ENCODE data around the gene DTX1. TPM values are rescaled to one million over a fixed set of nuclear protein-coding genes. Genes with fewer than 3 reads are reported as not detected.

The DTX1 gene
- total RNA-seq, 1 experiment from 2014 or later, result 0.44 TPM

GRCh38 chr12:113104953-113105510 is 48.5 kb downstream of the DTX1 start:
- no peaks in the 10 kb centered on the region for H3K4me1 ChIP-seq (ENCODE audit: control insufficient read depth, insufficient read depth, low read length)
- in situ Hi-C loops (cut with HindIII; ENCODE audit: low pct_unique_long_range_greater_than_20kb, low sequenced_read_pairs) (no loop called here), intact Hi-C loops (cut with micrococcal nuclease; ENCODE audit: unreplicated experiment) (no loop called here)
- H3K27me3 ChIP-seq (ENCODE audit: control insufficient read depth, insufficient read depth, low read length), result no peaks in the 10 kb centered on the region
- no peaks in the 10 kb centered on the region for H3K36me3 ChIP-seq (ENCODE audit: control insufficient read depth, insufficient read depth, low read length)
- ATAC-seq (no peak), DNase-seq (ENCODE audit: low read depth, low spot score) (no peak)
- no peak overlapping the region for H3K27ac ChIP-seq (ENCODE audit: low read length)
- ChIA-PET CTCF (interaction anchor here (0.8 kb wide), 1 partner anchor 112 kb away, joined by 3 read pairs; no protein-coding TSS in a partner anchor), POLR2A (no interaction called here)
- no peak for TF ChIP-seq TCF7L2 (IDR thresholded peaks at IDR 0.05; ENCODE audit: low read depth, low read length)
- TF ChIP-seq POLR2AphosphoS5 (IDR thresholded peaks at IDR 0.05; ENCODE audit: low read depth, low read length), result no peak
- no peak overlapping the region for H3K4me3 ChIP-seq (ENCODE audit: low read depth in 2 of 2, low read length in 2 of 2)
- no TSS peak for BruUV-seq (replicated peaks)
- no peaks in the 10 kb centered on the region for H3K9me3 ChIP-seq (ENCODE audit: control insufficient read depth, insufficient read depth, low read depth, low read length)

DNA sequence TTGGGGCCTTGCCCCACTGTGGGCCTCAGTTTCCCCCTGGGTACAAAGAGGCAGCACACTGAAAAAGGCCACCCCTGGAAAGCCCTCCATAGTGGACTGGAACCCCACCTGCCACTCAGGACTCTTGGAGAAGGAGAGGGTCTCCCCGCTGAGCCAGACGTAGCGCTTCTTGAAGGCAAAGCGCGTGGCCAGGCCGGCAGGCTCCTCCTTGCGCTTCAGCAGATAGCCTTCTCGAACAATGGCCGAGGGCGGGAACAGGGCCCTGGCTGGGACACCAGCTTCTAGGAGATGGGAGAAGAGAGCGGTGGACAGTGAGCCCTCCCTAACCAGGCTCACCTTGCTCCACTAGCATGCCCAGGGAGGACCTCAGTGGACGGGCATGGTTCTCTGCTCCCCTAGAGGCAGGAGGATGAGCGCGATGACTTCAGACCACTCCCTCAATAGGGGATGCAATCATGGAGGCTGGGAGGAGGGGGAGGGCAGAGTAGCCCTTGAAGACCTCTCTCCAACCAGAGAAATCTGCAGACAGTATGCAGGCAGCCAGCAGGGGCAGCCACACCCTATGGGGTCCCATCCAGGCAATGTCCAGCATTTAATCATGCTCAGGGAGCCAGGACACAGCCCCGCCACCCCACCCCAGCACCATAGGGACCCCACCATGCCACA is 49.2 kb downstream of the DTX1 start:
- H3K36me3 ChIP-seq (ENCODE audit: control insufficient read depth, insufficient read depth, low read length), result no peaks in the 10 kb centered on the region
- TF ChIP-seq REST (IDR thresholded peaks at IDR 0.05; ENCODE audit: insufficient read depth in 1 of 2, low read depth in 2 of 2, low read length in 1 of 2) (no peak), SIN3A (IDR thresholded peaks at IDR 0.05; ENCODE audit: borderline replicate concordance, insufficient read depth, low read depth, low read length) (no peak), TCF7L2 (IDR thresholded peaks at IDR 0.05; ENCODE audit: low read depth, low read length) (no peak), POLR2AphosphoS5 (IDR thresholded peaks at IDR 0.05; ENCODE audit: low read depth, low read length) (no peak)
- TF ChIP-seq, protein P1, sequence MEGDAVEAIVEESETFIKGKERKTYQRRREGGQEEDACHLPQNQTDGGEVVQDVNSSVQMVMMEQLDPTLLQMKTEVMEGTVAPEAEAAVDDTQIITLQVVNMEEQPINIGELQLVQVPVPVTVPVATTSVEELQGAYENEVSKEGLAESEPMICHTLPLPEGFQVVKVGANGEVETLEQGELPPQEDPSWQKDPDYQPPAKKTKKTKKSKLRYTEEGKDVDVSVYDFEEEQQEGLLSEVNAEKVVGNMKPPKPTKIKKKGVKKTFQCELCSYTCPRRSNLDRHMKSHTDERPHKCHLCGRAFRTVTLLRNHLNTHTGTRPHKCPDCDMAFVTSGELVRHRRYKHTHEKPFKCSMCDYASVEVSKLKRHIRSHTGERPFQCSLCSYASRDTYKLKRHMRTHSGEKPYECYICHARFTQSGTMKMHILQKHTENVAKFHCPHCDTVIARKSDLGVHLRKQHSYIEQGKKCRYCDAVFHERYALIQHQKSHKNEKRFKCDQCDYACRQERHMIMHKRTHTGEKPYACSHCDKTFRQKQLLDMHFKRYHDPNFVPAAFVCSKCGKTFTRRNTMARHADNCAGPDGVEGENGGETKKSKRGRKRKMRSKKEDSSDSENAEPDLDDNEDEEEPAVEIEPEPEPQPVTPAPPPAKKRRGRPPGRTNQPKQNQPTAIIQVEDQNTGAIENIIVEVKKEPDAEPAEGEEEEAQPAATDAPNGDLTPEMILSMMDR (IDR thresholded peaks at IDR 0.05), result no peak
- H3K4me1 ChIP-seq (ENCODE audit: control insufficient read depth, insufficient read depth, low read length), result no peaks in the 10 kb centered on the region
- H3K9me3 ChIP-seq (ENCODE audit: control insufficient read depth, insufficient read depth, low read depth, low read length), result no peaks in the 10 kb centered on the region
- ChIA-PET POLR2A (no interaction called here), CTCF (no interaction called here)
- DNase-seq (ENCODE audit: low read depth, low spot score) (no peak), ATAC-seq (no peak)
- no peak overlapping the region for H3K27ac ChIP-seq (ENCODE audit: low read length)
- no TSS peak for BruUV-seq (replicated peaks)
- intact Hi-C loops (cut with micrococcal nuclease; ENCODE audit: unreplicated experiment), result no loop called here
- no peaks in the 10 kb centered on the region for H3K27me3 ChIP-seq (ENCODE audit: control insufficient read depth, insufficient read depth, low read length)
- in situ Hi-C loops (cut with HindIII; ENCODE audit: low pct_unique_long_range_greater_than_20kb, low sequenced_read_pairs), result no loop called here
- H3K4me3 ChIP-seq (ENCODE audit: low read depth in 2 of 2, low read length in 2 of 2), result no peak overlapping the region

GRCh38 chr12:113106361-113106760 is 49.8 kb downstream of the DTX1 start:
- H3K36me3 ChIP-seq (ENCODE audit: control insufficient read depth, insufficient read depth, low read length), result no peaks in the 10 kb centered on the region
- TF ChIP-seq REST (IDR thresholded peaks at IDR 0.05; ENCODE audit: insufficient read depth in 1 of 2, low read depth in 2 of 2, low read length in 1 of 2), result no peak
- DNase-seq (ENCODE audit: low read depth, low spot score), result no peak
- H3K27ac ChIP-seq (ENCODE audit: low read length), result no peak overlapping the region
- no peaks in the 10 kb centered on the region for H3K9me3 ChIP-seq (ENCODE audit: control insufficient read depth, insufficient read depth, low read depth, low read length)
- in situ Hi-C loops (cut with HindIII; ENCODE audit: low pct_unique_long_range_greater_than_20kb, low sequenced_read_pairs), result no loop called here
- no peak overlapping the region for H3K4me3 ChIP-seq (ENCODE audit: low read depth in 2 of 2, low read length in 2 of 2)
- no peaks in the 10 kb centered on the region for H3K4me1 ChIP-seq (ENCODE audit: control insufficient read depth, insufficient read depth, low read length)
- ChIA-PET POLR2A (no interaction called here), CTCF (no interaction called here)
- ATAC-seq, result no peak
- intact Hi-C loops (cut with micrococcal nuclease; ENCODE audit: unreplicated experiment), result no loop called here
- H3K27me3 ChIP-seq (ENCODE audit: control insufficient read depth, insufficient read depth, low read length), result no peaks in the 10 kb centered on the region
- BruUV-seq (replicated peaks), result no TSS peak
